Transverse colon (tissue), 4 donors: ENCODE data around the gene VAC14. TPM values are rescaled to one million over a fixed set of nuclear protein-coding genes. Genes with fewer than 3 reads are reported as not detected.

Experiments
- DNase-seq: peaks from one replicate; pipeline ENCODE4 v3.0.0-alpha.2; 2019
- H3K27ac ChIP-seq, 4 donors: fragments of 200-600 bp; sonication (generic); 2 replicates each; pipeline ENCODE4 v1.5.1; 2016 to 2018; ENCODE audit warnings: inconsistent platforms in 4 of 4
- H3K27me3 ChIP-seq: fragments of 200-600 bp; sonication (generic); 2 replicates; pipeline ENCODE4 v1.5.1; 2017; ENCODE audit warnings: inconsistent platforms
- H3K36me3 ChIP-seq, 4 donors: fragments of 200-600 bp; sonication (generic); 2 replicates each; pipeline ENCODE4 v1.5.1; 2017 to 2019; ENCODE audit warnings: inconsistent platforms in 4 of 4
- H3K4me1 ChIP-seq, 4 donors: fragments of 200-600 bp; sonication (generic); 2 replicates each; pipeline ENCODE4 v1.5.1; 2017 to 2020; ENCODE audit warnings: inconsistent platforms in 4 of 4
- H3K4me3 ChIP-seq, 4 donors: fragments of 200-600 bp; sonication (generic); 1 replicate in 1 of 4; 2 replicates in 3 of 4; pipeline versions ENCODE4 v1.5.1 to v1.6.1; 2017 to 2019; ENCODE audit warnings: inconsistent platforms in 4 of 4
- H3K9me3 ChIP-seq, 2 donors: fragments of 200-600 bp; sonication (generic); 2 replicates each; pipeline ENCODE4 v1.5.1; 2017 to 2019; ENCODE audit warnings: inconsistent platforms in 2 of 2
- EP300 ChIP-seq: sonication (generic); formaldehyde crosslinking; IDR thresholded peaks from one replicate; pipeline ENCODE4 v1.6.1; 2017; ENCODE audit warnings: antibody characterized with exemption, low read depth
- POLR2A ChIP-seq: fragments of 450-650 bp; IDR thresholded peaks from one replicate; pipeline ENCODE4 v1.6.1; 2016; ENCODE audit warnings: antibody characterized with exemption, mild to moderate bottlenecking, moderate library complexity
- POLR2AphosphoS5 ChIP-seq, 3 donors: sonication (generic); formaldehyde crosslinking; IDR thresholded peaks; one replicate each; pipeline ENCODE4 v1.6.1; 2016; ENCODE audit warnings: antibody characterized with exemption in 3 of 3
- WGBS, 2 donors: methylation state at CpG; one replicate each; pipeline ENCODE4 v1.1.5; 2018; ENCODE audit warnings: low coverage in 1 of 2; 5-methylcytosine and 5-hydroxymethylcytosine counted together
- in situ Hi-C, 4 donors: fragments of 200-750 bp; cut with MboI; loops; one replicate each; pipeline versions ENCODE4 v1.15.0 to v1.15.1; 2017; ENCODE audit warnings: low sequenced_read_pairs in 3 of 4, low pct_ligation_motif_present in 1 of 4, low pct_unique_long_range_greater_than_20kb in 1 of 4
- intact Hi-C: fragments of 100-400 bp; cut with DNase I; formaldehyde crosslinking; loops from one replicate; pipeline ENCODE4 v1.15.1; 2023; ENCODE audit warnings: low total_unique reads
- total RNA-seq, 4 donors: library from RNA; depleted of rRNA; stranded (reverse); fragments of >200 nt; gene quantifications; one replicate each; pipeline ENCODE4 v1.1.0, GENCODE V29; 2016
- TF ChIP-seq, protein P1 (sequence below), 5 experiments: fragments of 200-600 bp in 3 of 5; fragments of 450-650 bp in 2 of 5; sonication (generic) in 3 of 5; IDR thresholded peaks; 1 replicate in 2 of 5; 2 replicates in 3 of 5; pipeline ENCODE4 v1.5.1; 2016 to 2017; ENCODE audit warnings: antibody characterized with exemption in 5 of 5, inconsistent platforms in 3 of 5, mild to moderate bottlenecking in 2 of 5, moderate library complexity in 1 of 5

The VAC14 gene
- total RNA-seq, 4 donors from 2014 or later: 37.2 to 270 (median 64.3) TPM

DNA sequence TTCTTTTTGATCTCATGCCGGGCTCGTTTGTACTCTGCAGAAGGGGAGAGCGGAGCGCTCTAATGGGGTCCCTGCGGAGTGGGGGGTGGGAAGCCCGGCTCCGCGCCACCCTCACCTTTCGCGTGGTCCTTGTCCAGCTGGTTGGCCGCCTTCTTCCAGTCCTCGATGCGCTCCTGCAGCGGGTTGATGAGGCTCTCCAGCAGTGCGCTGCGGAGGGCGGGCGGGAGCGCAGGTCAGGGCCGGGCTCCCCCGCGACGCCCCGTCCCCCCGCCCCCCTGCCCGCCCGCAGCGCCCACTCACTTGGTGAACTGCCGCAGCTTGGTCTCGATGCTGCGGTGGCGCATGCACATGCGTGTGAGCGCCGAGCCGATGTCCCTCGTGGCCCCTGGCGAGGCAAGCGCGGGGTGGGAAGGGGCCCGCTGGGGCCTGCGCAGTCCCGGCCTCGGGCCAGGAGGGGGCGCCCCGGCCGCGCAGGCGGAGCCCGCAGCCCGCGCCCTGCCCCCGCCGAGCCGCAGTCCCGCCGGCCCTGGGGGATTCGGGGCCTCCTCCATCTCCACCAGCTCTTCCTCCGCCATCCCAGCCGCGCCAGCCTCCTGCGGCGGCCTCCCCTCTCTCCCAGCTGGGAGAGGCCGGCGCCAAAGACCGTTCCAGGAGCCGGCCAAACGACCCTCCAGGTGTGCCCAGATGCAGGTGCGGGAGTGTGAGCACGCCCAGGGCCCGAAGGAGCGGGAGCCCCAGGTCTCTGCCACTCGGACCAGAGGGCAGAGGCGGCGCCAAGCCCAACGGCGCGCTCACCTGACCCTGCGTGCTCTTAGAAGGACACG lies 121.1 kb downstream of the VAC14 start:
- in situ Hi-C loops (loop anchor here in 3 of 4 donors (10.0 kb wide), 2 partner anchors 85 to 95 kb away; no protein-coding TSS in a partner anchor), intact Hi-C loops (loop anchor here (1.0 to 5.0 kb wide), 2 partner anchors 58 to 77 kb away; no protein-coding TSS in a partner anchor)
- Histone ChIP-seq H3K4me1 (peaks cover 33 to 49% (median 40%) of the 10 kb centered on the region in 4 donors), H3K36me3 (no peaks in the 10 kb centered on the region), H3K27me3 (no peaks in the 10 kb centered on the region), H3K27ac (peak overlapping the region; percentile 80 to 91 (median 89)), H3K9me3 (no peaks in the 10 kb centered on the region), H3K4me3 (no peak overlapping the region)
- 5 to 72% methylated on average over 11 to 65 of the region's 80 CpGs for WGBS, 2 donors
- TF ChIP-seq POLR2AphosphoS5 (IDR thresholded peaks at IDR 0.05): no peak
- TF ChIP-seq, protein P1, sequence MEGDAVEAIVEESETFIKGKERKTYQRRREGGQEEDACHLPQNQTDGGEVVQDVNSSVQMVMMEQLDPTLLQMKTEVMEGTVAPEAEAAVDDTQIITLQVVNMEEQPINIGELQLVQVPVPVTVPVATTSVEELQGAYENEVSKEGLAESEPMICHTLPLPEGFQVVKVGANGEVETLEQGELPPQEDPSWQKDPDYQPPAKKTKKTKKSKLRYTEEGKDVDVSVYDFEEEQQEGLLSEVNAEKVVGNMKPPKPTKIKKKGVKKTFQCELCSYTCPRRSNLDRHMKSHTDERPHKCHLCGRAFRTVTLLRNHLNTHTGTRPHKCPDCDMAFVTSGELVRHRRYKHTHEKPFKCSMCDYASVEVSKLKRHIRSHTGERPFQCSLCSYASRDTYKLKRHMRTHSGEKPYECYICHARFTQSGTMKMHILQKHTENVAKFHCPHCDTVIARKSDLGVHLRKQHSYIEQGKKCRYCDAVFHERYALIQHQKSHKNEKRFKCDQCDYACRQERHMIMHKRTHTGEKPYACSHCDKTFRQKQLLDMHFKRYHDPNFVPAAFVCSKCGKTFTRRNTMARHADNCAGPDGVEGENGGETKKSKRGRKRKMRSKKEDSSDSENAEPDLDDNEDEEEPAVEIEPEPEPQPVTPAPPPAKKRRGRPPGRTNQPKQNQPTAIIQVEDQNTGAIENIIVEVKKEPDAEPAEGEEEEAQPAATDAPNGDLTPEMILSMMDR (IDR thresholded peaks at IDR 0.05): peak in 4 of 5 experiments; percentile 8 to 64 (median 51)
- no peak for DNase-seq

DNA sequence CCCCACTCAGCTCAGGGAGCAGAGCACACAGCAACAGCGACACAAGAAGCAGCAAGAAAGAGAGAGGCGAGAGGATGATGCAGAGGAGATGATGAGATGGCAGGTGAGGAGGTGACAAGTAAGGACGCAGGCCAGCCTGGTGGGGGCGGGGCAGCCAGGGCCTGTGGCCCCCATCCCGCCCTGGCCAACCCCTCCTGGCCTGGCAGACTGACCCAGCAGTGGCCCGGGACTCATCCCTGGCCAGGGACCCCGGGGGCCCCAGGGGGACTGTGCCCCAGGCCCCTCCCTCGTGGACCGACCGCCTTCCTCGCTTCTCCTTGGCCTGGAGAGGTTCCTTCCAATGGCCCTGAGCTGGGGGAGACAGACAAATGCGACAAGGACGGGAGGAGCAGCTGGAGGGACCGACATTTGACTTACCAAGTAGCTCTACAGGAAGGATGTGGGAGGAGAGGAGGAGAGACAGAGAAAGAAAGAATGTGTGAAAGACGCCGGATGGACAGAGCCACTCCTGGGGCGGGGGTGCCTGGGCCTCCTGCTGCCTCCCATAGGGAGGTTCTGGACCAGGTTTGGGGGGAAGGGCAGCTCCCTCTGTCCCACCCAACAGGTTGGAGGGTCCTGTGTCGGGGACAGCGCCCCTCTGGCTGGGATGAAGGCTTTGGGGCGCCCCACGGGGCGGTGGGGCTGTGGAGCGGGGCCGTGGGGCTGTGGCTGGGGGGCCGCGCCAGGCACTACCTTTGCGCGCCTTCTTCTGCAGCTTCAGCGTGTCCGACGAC lies 121.9 kb downstream of the VAC14 start:
- 82% methylated on average over 31 of the region's 31 CpGs; no CpG with 5 or more reads in 1 of the 2 donors for WGBS, 2 donors
- Histone ChIP-seq H3K9me3 (no peaks in the 10 kb centered on the region), H3K4me3 (no peak overlapping the region), H3K4me1 (peaks cover 32 to 41% (median 35%) of the 10 kb centered on the region in 4 donors), H3K27me3 (no peaks in the 10 kb centered on the region), H3K27ac (peak overlapping the region; percentile 6 to 91 (median 89)), H3K36me3 (no peaks in the 10 kb centered on the region)
- intact Hi-C loops: no loop called here
- in situ Hi-C loops: loop anchor here in 2 of 4 donors (10.0 kb wide), 2 partner anchors 86 to 96 kb away; no protein-coding TSS in a partner anchor
- DNase-seq: no peak
- TF ChIP-seq POLR2AphosphoS5 (IDR thresholded peaks at IDR 0.05) (no peak), POLR2A (no peak)
- TF ChIP-seq, protein P1 (IDR thresholded peaks at IDR 0.05): no peak

DNA sequence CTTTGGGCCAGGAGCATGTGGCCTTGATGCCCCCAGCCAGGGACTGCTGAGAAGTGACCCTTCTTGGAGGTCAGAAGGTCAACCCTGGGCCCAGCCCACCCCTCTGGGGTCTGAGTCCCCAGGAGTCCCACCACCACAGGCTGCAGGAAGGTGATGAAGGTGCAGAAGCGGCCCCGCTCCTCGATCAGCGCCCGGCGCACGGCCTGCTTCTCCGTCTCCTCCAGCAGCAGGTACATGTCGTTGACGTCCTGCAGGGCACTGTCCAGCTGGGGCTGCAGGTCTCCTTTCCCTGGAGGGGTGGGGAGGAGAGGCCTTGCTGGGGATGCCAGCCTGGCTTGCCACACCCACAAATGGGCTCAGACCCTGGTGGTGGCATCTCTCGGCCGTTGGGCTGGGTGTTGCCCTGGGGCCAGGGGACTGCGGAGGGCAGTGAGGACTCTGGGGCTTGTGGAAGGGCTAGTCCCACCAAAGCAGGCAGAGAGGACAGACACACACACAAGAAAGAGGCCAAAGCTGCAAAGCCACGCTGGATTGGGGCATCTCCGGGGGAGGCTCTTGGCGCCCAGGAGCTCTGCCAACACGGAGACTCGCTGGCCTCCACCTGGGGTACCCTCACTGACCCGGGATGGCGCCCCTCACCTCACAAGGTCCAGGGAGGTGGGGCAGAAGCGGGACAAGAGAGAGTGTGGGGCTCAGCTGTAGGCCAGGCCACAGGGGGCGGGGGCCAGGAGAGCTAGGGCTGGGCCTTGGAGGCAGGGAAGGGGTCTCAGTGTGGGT lies 122.6 kb downstream of the VAC14 start:
- in situ Hi-C loops: loop anchor here in 2 of 4 donors (10.0 kb wide), 2 partner anchors 86 to 96 kb away; no protein-coding TSS in a partner anchor
- Histone ChIP-seq H3K36me3 (peaks cover 0 to 1% (median 0%) of the 10 kb centered on the region in 4 donors), H3K4me3 (no peak overlapping the region), H3K4me1 (peaks cover 29 to 33% (median 31%) of the 10 kb centered on the region in 4 donors), H3K27ac (peak overlapping the region in 1 of 4 donors; percentile 91), H3K27me3 (no peaks in the 10 kb centered on the region), H3K9me3 (no peaks in the 10 kb centered on the region)
- WGBS, 2 donors: 88% methylated on average over 21 of the region's 22 CpGs; no CpG with 5 or more reads in 1 of the 2 donors
- TF ChIP-seq, protein P1 (IDR thresholded peaks at IDR 0.05): no peak
- no peak for TF ChIP-seq EP300
- TF ChIP-seq POLR2A: no peak
- no peak for TF ChIP-seq POLR2AphosphoS5 (IDR thresholded peaks at IDR 0.05)
- DNase-seq: no peak
- intact Hi-C loops: no loop called here
